HG03108 (cell line): Measurements from ENCODE around the gene TMEM150C.
"Not testable (repeated sequence)": the region's sequence is repeated elsewhere in the genome, so short reads cannot be mapped to it uniquely, and the experiment has no call there.

Experiments
- ATAC-seq: cut with Tn5 transposase; IDR thresholded peaks from one replicate; pipeline ENCODE4 v1.9.1; 2021; ENCODE audit warnings: moderate library complexity; ENCODE audit not compliant: unreplicated experiment

The TMEM150C gene

GRCh38 chr4:82479562-82479961 is 82.2 kb downstream of the TMEM150C start:
- ATAC-seq, result no peak

GRCh38 chr4:82477469-82477868 is 84.3 kb downstream of the TMEM150C start:
- ATAC-seq, result not testable (repeated sequence)

- not testable (repeated sequence) for ATAC-seq
These were observed 85.9 kb downstream of the TMEM150C start for GRCh38 chr4:82475931-82476330.

GRCh38 chr4:82473621-82474164 is 88.1 kb downstream of the TMEM150C start:
- no peak for ATAC-seq

- ATAC-seq, result not testable (repeated sequence)
These were observed 88.7 kb downstream of the TMEM150C start for GRCh38 chr4:82473080-82473479.

DNA sequence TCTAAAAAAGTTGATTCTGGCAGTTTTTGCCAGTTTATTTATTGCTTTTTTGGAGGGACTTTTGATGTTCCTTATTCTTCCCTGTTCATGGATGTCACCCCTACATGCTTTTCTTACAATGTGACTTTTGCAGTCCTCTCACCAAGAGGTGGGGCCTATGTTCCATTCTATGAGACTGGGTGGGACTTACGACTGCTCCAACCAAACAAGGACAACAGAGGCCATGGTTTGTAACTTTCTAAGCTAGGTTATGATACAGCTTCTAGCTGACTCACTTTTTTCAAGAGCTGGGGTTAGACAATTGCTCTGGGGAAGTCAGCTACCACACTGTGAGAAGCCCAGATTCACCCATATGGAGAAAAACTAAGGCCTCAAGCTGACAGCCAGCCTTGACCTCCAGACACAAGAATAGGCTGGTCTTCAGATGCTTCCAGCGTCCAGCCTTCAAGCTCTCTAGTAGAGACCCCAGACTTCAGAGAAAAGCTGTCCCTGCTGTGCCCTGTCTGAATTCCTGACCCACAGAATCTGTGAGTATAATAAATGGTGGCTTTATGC is 91.9 kb downstream of the TMEM150C start:
- ATAC-seq, result no peak

GRCh38 chr4:82467471-82467870 is 94.3 kb downstream of the TMEM150C start:
- ATAC-seq, result no peak

DNA sequence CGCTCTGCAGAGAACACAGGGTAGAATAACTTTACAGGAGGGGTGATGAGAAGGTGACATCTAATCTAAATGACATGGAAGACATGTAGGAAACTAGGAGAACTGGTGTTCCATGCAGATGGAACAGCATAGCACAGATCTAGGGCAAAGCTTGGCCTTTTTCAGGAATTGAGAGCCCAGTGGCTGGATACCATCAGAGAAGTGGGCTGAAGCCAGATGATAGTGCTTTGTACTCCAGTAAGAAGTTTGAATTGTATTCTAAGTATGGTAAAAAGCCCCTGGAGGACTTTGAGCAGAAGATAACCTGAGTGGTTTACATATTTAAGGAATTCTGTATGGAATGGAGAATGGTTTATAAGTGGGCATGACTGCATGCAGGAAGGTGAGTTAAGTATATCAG is 98.6 kb downstream of the TMEM150C start:
- no peak for ATAC-seq

DNA sequence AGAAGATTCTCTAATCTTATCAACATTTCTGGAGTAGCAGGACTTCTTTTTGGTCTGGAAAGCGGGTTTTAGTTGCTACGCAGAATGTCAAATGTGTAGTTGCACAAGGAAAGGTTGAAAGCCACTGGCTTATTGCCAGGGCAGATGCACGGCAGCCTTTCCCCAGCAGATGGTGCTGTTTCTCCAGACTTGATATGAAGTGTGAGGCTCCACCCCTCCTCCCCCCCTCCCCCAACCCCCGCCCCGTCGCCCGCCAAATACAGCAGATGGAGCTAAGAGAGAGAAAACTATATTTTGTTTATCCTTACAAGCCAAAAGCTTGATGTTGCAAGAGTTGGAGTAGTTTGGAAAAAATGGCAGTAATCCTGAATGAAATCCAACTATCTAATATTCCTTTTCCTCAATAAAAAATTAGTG is 99.4 kb downstream of the TMEM150C start:
- peak; percentile 54 for ATAC-seq

DNA sequence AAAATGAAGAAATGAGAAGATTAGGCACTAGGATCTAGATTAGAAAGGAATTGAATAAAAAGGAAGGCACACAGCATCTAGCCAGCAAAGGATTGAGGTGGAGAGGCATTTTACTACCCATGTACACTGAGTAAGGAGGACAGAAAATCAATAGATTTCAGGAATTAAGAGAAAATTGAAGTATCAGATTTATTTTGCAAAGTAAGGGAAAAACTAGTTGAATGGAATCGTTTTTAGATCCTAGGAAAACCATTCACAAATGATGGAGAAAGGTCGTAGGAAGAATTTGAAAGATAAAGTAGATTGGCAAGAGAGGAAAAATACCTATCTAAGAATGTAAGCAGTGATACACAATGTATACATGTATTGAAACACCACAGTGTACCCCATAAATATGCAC is 100.1 kb downstream of the TMEM150C start:
- no peak for ATAC-seq

GRCh38 chr4:82458729-82459128 is 103.1 kb downstream of the TMEM150C start:
- no peak for ATAC-seq

- no peak for ATAC-seq
These were observed 104.5 kb downstream of the TMEM150C start for GRCh38 chr4:82457266-82457665.

- ATAC-seq, result no peak
These were observed 109.8 kb downstream of the TMEM150C start for GRCh38 chr4:82452026-82452425.

DNA sequence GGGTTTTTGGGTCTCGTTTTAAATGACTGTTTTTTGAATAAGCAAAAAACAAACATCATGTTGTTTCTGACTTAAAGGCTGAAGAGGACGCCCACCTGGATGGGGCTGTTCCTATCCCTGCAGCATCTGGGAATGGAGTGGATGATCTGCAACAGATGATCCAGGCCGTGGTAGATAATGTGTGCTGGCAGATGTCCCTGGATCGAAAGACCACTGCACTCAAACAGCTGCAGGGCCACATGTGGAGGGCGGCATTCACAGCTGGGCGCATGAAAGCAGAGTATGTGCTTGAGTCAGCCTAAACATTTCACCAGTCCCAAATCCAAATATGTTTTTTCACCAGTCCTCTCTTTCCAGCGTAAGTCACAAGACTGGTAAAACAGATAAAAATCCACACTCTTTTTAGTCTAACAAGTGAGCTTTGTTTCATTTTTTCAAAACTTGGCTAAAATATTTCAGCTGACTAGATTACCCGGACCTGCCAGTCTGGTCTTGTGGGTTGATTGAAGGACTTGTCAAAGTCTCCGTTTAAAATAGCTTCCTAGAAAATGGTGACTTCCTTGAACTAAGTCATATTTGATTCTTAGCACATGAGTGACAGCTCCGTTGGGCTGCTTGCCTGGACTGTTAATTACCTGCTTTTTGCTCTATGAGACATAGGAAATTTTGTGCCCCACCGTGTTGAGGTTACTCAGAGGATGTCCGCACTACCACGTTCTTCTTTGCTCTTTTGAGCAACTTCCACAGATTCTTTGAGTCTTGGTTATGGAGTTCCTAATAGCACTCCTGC is 110.6 kb downstream of the TMEM150C start:
- ATAC-seq, result no peak

- no peak for ATAC-seq
These were observed 113.9 kb downstream of the TMEM150C start for GRCh38 chr4:82447886-82448285.

- ATAC-seq, result no peak
These were observed 122.7 kb downstream of the TMEM150C start for GRCh38 chr4:82439088-82439487.

DNA sequence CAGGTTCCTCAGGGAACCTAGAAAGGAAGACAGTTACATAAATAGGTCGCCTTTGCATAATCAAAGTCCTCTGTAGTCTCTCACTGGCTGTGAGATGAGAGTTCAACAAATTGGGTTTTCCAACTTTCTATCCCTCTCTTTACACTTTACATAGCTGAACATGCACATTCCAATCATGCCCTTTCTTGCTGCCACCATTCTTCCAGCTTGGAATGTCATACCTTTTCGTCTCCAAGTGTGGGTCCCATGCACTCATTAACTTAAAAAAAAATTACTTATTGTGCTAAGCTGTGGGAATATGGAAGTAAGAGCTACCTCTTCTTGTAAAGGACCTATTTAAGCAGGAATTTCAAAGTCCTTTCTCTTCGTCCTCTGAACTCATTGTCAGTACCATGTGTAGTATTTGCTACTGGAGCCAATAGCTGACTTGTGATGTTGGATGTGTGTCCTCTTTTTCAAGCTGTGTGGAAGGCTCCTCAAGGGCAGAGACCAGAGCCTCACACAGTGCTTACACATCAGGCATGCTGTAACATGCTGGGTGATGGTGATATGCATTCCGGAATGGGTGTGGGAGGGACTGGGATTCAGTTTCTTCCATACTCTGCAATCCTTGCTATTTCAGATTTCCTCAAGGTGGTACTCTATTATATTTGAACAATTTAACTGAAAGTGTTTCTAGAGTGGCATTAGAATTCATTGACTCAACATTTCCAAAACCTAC is 124.3 kb downstream of the TMEM150C start:
- no peak for ATAC-seq

GRCh38 chr4:82436780-82437179 is 125.0 kb downstream of the TMEM150C start:
- no peak for ATAC-seq

DNA sequence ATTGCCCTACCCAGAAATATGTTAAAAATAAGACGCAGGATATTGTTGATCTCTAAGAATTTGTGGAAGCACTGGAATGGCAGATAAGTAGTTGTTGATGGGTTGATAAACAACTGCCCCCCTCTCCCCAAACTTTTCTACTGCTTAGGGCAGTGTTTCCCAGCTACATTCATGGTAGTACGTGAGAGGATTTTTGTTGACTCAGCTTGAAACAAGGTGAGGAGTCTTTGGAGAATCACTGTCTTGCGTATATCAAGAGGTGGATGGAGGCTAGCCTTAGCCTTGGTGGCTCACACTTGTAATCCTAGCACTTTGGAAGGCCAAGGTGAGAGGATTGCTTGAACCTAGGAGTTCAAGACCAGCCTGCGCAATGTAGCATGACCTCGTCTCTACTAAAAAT is 125.7 kb downstream of the TMEM150C start:
- no peak for ATAC-seq

GRCh38 chr4:82434949-82435348 is 126.8 kb downstream of the TMEM150C start:
- ATAC-seq, result no peak

- no peak for ATAC-seq
These were observed 128.0 kb downstream of the TMEM150C start for GRCh38 chr4:82433791-82434190.
